Measurements from ENCODE around the gene U2AF2.

DNA sequence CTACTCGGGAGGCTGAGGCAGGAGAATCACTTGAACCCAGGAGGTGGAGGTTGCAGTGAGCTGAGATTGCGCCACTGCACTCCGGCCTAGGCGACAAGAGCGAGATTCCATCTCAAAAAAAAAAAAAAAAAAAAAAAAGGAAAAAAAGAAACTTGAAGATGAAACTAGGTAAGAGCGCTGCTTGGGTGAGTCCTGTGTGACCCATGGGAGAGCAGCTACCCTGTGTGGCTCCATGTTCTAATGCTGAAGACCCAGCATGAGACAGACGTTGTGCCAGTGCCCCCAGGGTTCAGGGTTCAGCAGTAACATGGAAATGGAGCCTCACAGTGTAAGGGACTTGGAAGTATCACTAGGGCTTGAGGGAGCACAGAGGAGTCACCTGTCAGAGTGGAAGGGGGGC, 36.4 kb upstream of the U2AF2 start:
- TF ChIP-seq, protein P1, sequence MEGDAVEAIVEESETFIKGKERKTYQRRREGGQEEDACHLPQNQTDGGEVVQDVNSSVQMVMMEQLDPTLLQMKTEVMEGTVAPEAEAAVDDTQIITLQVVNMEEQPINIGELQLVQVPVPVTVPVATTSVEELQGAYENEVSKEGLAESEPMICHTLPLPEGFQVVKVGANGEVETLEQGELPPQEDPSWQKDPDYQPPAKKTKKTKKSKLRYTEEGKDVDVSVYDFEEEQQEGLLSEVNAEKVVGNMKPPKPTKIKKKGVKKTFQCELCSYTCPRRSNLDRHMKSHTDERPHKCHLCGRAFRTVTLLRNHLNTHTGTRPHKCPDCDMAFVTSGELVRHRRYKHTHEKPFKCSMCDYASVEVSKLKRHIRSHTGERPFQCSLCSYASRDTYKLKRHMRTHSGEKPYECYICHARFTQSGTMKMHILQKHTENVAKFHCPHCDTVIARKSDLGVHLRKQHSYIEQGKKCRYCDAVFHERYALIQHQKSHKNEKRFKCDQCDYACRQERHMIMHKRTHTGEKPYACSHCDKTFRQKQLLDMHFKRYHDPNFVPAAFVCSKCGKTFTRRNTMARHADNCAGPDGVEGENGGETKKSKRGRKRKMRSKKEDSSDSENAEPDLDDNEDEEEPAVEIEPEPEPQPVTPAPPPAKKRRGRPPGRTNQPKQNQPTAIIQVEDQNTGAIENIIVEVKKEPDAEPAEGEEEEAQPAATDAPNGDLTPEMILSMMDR (IDR thresholded peaks at IDR 0.05; ENCODE audit: low read length): no peak
- no peak for TF ChIP-seq EZH2 (IDR thresholded peaks at IDR 0.05; ENCODE audit: borderline replicate concordance, low read length)
